Left lobe of liver (tissue), 2 donors: Measurements from ENCODE around the gene AKT3. TPM values are rescaled to one million over a fixed set of nuclear protein-coding genes. Genes with fewer than 3 reads are reported as not detected.

Source experiments
- ATAC-seq: fragments of 200-7000 bp; cut with Tn5 transposase; one replicate; pipeline ENCODE4 v1.9.1; 2020; ENCODE audit warnings: mild to moderate bottlenecking, moderate library complexity
- DNase-seq: peaks from one replicate; pipeline ENCODE4 v3.0.0-alpha.2; 2020; ENCODE audit warnings: low spot score
- total RNA-seq: library from RNA; stranded (reverse); gene quantifications from one replicate; pipeline ENCODE4 v1.2.1, GENCODE V29; 2021
- donor health status: DM: no; HTN: no; CAD: no; lungs with moderate emphysema.
- donor health status: DM: no; HTN: yes; CAD: no.

The AKT3 gene
- total RNA-seq, 1 donor from 2014 or later = 7.5 TPM

DNA sequence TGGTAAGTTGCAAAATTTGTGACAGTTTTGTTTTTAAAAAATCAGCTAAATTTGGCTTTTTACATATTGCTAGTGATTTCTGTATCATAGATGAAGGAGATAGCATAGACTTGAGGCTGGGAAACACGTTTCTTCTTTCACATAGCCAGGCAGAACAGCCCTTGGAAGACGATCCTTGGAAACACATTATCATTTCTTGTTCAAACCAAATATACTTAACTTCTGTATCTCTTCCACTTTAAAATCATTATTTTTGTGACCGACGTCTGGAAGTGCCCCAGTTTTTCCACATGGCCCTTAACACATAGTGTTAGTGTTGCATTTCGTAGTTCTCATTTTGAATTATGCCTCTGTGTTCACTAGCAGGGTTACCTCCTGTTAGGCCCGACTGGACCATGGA, 400.7 kb downstream of the AKT3 start:
- DNase-seq = no peak
- ATAC-seq = no peak

DNA sequence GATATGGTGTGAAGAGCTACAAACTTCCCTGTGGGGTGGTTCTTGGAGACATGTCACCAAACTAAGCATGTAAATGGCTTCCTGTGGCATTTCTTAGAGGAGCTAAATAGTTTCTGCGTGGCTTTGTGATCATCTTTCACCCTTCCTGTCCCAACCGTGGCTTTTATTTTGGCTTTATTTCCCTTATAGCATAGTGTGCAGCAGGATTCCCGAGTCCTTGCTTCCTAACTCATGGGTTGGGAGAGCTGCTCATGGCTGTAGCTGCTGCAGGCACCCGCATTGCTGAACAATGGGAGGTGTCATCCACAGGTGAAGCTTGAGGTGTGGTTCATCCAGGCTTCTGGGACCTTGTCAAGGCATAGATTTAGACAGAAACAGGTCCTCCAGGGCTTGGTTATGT, 402.2 kb downstream of the AKT3 start:
- no peak for ATAC-seq

DNA sequence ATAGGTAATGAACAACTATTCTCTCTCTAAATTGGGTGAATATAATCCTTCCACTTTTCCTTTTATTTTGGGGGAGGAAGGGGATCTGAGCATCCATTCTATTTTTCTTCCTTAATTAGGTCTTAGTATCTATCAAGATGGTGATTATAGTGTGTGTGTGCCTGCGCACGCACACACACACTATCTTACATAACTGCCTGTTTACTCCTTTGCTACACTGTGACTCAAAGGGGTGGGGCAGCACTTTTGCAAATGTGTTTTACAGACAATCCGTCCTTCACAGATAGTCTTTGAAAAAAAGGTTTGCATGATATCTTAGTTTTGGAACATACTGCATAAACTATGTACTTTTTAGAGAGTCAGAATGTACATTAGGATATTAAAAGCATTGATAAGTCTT, 402.7 kb downstream of the AKT3 start:
- peak; percentile 56 for DNase-seq
- peak; percentile 91 for ATAC-seq

More for the DNA sequence above, 402.2 kb downstream of the AKT3 start:
- no peak for DNase-seq

DNA sequence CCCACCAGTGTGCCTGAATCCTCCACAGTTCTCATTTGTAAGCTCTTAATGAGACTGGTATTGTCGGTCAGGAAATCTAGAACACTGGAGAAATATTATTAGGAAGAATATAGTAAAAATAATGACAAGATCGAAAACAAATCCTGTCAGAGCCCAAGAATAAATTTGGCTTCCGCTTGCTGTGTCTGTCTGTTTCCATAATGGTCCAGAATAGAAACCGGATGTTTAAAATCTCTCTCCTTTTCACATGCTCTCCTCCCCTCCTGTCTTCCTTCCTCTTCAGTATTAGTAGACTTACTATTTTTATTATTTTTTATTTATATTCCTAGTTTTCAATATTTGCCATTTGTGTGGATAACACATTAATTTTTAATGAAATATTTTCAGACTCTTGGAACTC, 406.5 kb downstream of the AKT3 start:
- ATAC-seq (no peak), DNase-seq (no peak)

DNA sequence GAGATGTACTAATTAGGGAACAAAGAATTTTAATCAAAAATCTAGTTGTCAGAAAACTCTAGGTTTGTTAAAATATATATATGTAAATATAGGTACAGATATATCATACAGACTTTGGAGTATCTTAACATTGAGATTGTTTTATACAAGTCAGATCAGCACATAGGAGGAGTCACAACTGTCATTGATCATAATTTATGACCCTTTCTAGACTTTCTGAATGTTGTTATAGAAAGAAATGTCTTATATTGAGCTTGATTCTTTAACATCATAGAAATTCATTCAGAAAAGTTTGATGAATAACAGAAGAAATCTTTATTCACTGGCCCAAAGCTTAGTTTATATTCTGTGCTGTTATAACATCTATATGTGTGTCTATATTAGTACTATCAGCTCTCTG, 408.4 kb downstream of the AKT3 start:
- DNase-seq (no peak), ATAC-seq (no peak)

DNA sequence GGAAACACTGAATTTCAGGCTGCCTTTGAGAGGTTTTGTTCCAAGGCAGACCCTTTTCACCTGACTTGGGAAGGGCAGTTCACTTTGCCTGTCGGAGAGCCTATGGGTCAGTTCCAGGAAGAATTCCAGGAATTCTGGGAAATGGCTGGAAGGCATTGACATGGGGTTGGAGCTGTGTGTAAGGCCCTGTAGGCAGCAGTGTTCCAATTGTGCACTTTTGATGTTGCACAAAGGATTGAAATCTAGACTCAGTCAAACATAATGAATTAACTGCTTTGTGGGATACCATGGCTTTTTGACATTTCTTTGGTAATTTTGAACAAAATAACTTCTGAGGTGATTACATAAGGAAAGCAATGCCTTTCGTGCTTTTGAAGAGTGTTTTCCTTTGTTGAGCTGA, 409.6 kb downstream of the AKT3 start:
- ATAC-seq (no peak), DNase-seq (no peak)

DNA sequence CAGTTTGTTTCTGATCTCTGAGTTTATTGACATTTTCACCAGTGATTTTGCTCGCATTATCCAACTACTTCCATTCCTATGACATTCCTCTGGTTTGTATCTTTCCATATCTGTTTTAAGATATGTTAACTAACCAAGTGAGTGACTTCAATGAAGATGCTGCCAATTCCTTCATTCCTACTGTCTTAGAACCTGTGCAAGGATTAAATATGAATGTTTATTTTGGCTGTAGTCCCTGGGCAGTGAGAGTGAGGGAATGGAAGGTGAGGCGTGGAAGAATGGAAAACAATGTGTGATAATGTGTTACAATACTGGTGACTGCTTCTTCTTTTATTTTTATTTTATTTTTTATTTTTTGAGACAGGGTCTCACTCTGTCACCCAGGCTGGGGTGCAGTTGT, 411.2 kb downstream of the AKT3 start:
- DNase-seq (no peak), ATAC-seq (no peak)

Other genes starting within 250 kb of the AKT3 start
- 14.3 TPM for gene ZBTB18, start 201.0 kb upstream of the AKT3 start, total RNA-seq